Activated B cell treated with CpG ODN at 0.5 μM for 24 hours (primary cell): Measurements from ENCODE around the gene TRIM29. TPM values are rescaled to one million over a fixed set of nuclear protein-coding genes. Genes with fewer than 3 reads are reported as not detected.

Source experiments
- ATAC-seq: fragments of 200-7000 bp; cut with Tn5 transposase; one replicate; pipeline ENCODE4 v1.10.0; 2021; ENCODE audit warnings: low read depth, mild to moderate bottlenecking, moderate library complexity
- CTCF ChIA-PET: fragments of 350-600 bp; sonication (Branson Sonifier 250); formaldehyde crosslinking; loops from one replicate; lab custom pipeline; 2021; ENCODE audit warnings: antibody characterized with exemption; lab: Charles Lee
- POLR2A ChIA-PET: fragments of 350-600 bp; sonication (Branson Sonifier 250); formaldehyde crosslinking; loops from one replicate; lab custom pipeline; 2021; ENCODE audit warnings: antibody characterized with exemption; lab: Charles Lee
- DNase-seq: peaks from one replicate; pipeline ENCODE4 v3.0.0; 2022
- H3K27ac Mint-ChIP-seq: one replicate; pipeline ENCODE4 v1.8.0; 2020; ENCODE audit warnings: mixed read lengths
- H3K27me3 Mint-ChIP-seq: one replicate; pipeline ENCODE4 v1.8.0; 2021; ENCODE audit warnings: mixed read lengths
- H3K36me3 Mint-ChIP-seq: one replicate; pipeline ENCODE4 v1.8.0; 2021; ENCODE audit warnings: low read depth, mixed read lengths
- H3K4me1 Mint-ChIP-seq: one replicate; pipeline ENCODE4 v1.8.0; 2021; ENCODE audit warnings: mixed read lengths
- H3K4me3 Mint-ChIP-seq: one replicate; pipeline ENCODE4 v1.8.0; 2020; ENCODE audit warnings: mild to moderate bottlenecking, mixed read lengths
- H3K9me3 Mint-ChIP-seq: one replicate; pipeline ENCODE4 v1.8.0; 2020; ENCODE audit warnings: mixed read lengths
- intact Hi-C: fragments of 100-400 bp; cut with micrococcal nuclease; formaldehyde crosslinking; loops from one replicate; pipeline ENCODE4 v1.15.1; 2024
- total RNA-seq: library from RNA; stranded (reverse); gene quantifications from 2 replicates; pipeline ENCODE4 v1.2.3, GENCODE V29; 2022
- TF ChIP-seq, protein P1 (sequence below): fragments of 200-600 bp; IDR thresholded peaks from one replicate; pipeline ENCODE4 v1.8.0; 2022; ENCODE audit warnings: antibody characterized with exemption, mild to moderate bottlenecking

Gene TRIM29
- total RNA-seq, 1 donor from 2014 or later = not detected

DNA sequence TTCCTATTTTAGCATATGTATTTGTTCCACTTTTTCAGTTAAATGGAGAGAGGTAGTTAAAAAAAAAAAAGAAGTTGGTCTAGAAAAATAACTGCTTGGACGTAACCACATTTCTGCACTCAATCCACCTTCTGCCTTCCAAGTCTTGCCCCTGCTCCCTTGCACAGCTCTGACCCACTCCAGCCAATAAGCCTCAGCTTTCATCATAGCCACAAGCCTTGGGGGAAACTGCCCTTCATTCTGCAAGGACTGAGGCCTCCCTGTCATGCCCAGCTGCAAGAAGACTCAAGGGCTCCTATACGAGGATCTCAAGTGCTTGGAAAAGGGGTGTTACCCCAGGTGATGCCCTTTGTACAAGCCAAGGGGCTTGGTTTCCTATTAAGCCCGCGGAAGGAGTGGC is 37.0 kb upstream of the TRIM29 start:
- Mint-ChIP-seq H3K27ac (no peak overlapping the region), H3K4me1 (peaks cover 4% of the 10 kb centered on the region), H3K36me3 (no peaks in the 10 kb centered on the region), H3K4me3 (no peak overlapping the region), H3K27me3 (peaks cover 41% of the 10 kb centered on the region), H3K9me3 (no peaks in the 10 kb centered on the region)
- TF ChIP-seq, protein P1, sequence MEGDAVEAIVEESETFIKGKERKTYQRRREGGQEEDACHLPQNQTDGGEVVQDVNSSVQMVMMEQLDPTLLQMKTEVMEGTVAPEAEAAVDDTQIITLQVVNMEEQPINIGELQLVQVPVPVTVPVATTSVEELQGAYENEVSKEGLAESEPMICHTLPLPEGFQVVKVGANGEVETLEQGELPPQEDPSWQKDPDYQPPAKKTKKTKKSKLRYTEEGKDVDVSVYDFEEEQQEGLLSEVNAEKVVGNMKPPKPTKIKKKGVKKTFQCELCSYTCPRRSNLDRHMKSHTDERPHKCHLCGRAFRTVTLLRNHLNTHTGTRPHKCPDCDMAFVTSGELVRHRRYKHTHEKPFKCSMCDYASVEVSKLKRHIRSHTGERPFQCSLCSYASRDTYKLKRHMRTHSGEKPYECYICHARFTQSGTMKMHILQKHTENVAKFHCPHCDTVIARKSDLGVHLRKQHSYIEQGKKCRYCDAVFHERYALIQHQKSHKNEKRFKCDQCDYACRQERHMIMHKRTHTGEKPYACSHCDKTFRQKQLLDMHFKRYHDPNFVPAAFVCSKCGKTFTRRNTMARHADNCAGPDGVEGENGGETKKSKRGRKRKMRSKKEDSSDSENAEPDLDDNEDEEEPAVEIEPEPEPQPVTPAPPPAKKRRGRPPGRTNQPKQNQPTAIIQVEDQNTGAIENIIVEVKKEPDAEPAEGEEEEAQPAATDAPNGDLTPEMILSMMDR = no peak
- intact Hi-C loops = no loop called here
- no peak for ATAC-seq
- DNase-seq = no peak
- ChIA-PET CTCF (no interaction called here), POLR2A (no interaction called here)

DNA sequence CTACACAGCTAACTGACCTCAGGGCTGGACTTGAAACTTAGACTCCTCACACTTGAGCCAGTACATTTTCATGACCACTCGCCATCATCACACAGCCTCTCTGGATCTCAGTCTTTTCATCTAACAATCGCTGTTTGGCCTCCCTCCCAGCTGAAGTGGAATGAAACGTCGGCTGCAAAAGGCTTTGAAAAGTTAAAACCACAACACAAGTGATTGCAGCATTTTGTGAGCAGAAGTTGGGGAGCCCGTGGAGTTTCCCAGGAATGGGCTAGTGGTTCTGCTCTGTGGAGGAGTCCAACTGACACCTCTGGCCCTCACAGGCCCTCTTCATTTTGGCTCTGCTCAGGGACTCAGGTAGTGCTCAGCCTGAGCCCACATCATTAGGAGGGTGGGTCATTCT is 35.9 kb upstream of the TRIM29 start:
- H3K4me3 Mint-ChIP-seq = no peak overlapping the region
- ATAC-seq (no peak), DNase-seq (no peak)
- ChIA-PET POLR2A (no interaction called here), CTCF (no interaction called here)
- no peaks in the 10 kb centered on the region for H3K9me3 Mint-ChIP-seq
- H3K4me1 Mint-ChIP-seq = peaks cover 8% of the 10 kb centered on the region
- peaks cover 46% of the 10 kb centered on the region for H3K27me3 Mint-ChIP-seq
- intact Hi-C loops = no loop called here
- TF ChIP-seq, protein P1 = no peak
- H3K27ac Mint-ChIP-seq = no peak overlapping the region
- no peaks in the 10 kb centered on the region for H3K36me3 Mint-ChIP-seq

DNA sequence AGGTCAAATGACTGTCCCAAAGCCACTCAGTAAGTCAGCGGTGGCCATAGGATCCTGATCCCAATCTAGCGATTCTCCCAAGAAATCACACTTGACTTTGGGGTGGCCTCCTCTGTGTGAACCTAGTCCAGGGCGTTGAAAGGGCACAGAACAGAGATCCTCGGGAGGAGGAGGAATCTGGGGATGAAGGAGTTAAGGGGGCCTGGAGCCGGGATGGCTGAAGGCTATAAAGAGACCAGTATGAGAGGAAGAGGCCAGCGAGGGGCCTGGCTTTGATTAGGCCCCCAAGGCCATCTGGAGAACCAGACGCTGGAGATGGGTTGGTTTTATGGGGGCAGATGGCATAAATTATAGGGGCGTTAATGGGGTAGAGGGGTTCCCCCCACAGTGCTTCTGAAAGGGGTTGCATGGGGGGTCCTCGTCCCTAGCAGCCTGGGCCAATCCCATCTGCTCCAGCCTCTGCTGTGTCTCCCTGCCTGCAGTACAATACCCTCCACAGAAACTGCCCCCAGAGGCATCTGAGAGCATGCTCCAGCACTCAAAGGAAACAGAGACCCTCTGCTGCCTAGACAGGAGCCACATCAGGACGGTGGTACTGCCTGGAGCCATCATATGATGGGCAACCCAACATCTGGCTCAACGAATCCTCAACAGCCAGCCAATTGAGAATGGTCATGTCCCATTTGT is 35.2 kb upstream of the TRIM29 start:
- H3K27ac Mint-ChIP-seq = no peak overlapping the region
- ChIA-PET POLR2A (no interaction called here), CTCF (interaction anchor here (1.5 kb wide), 1 partner anchor 130 kb away, joined by 6 read pairs; no protein-coding TSS in a partner anchor)
- DNase-seq (no peak), ATAC-seq (no peak)
- H3K9me3 Mint-ChIP-seq = no peaks in the 10 kb centered on the region
- intact Hi-C loops = no loop called here
- TF ChIP-seq, protein P1 = no peak
- no peaks in the 10 kb centered on the region for H3K36me3 Mint-ChIP-seq
- H3K27me3 Mint-ChIP-seq = peaks cover 52% of the 10 kb centered on the region
- no peak overlapping the region for H3K4me3 Mint-ChIP-seq
- peaks cover 12% of the 10 kb centered on the region for H3K4me1 Mint-ChIP-seq

DNA sequence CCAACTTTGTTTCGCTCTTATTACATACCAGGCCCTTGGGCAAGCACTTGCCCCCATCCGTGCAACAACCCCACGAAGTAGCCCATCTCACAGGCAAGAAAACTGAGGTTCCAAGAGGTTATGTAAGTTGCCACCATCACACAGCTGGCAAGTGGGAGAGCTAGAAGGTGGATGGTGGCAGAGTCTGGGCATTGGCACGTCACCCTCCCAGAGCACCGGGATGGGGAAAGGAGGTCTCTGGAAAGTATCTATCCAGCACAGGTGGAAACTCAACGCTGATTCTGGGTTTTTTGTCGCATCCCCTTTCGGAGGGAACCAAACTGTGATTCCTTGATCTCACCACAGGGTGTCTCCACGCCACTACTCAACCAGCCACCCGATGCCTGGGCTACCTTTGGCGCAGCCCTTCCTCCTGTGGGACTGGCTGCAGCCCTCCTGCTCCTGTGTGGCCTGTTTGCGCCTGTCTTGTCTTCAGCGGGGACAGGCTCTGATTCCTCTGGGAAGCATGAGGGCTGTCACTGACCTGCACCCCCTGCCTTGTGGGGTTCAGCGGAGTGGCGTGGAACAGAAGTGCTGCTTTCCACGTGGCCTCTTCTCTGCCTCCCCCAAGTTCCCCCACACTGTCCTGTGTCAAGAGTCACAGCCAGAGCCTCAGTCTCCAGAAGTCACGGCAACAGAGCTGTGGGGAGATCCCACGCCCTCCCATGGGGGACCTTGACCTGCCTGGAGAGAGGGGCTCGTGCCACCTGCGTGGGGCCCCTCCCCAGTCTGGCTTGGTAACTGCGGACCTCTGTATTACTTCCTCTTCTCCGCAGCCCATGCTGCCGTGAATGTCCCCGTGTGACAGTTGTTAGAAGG is 34.4 kb upstream of the TRIM29 start:
- peak; percentile 54 for ATAC-seq
- DNase-seq = peak; percentile 10
- ChIA-PET POLR2A (no interaction called here), CTCF (interaction anchor here (1.5 kb wide), 1 partner anchor 131 kb away, joined by 6 read pairs; no protein-coding TSS in a partner anchor)
- Mint-ChIP-seq H3K27me3 (peaks cover 61% of the 10 kb centered on the region), H3K9me3 (no peaks in the 10 kb centered on the region), H3K36me3 (no peaks in the 10 kb centered on the region), H3K4me1 (peaks cover 12% of the 10 kb centered on the region), H3K4me3 (no peak overlapping the region), H3K27ac (no peak overlapping the region)
- intact Hi-C loops = loop anchor here (1.0 kb wide), 1 partner anchor 131 kb away; no protein-coding TSS in a partner anchor
- TF ChIP-seq, protein P1 = no peak

- no peak overlapping the region for H3K27ac Mint-ChIP-seq
- H3K4me1 Mint-ChIP-seq = peaks cover 12% of the 10 kb centered on the region
- TF ChIP-seq, protein P1 = no peak
- intact Hi-C loops = no loop called here
- DNase-seq (no peak), ATAC-seq (no peak)
- H3K27me3 Mint-ChIP-seq = peaks cover 72% of the 10 kb centered on the region
- peaks cover 9% of the 10 kb centered on the region for H3K9me3 Mint-ChIP-seq
- POLR2A ChIA-PET = no interaction called here
- CTCF ChIA-PET = interaction anchor here (1.8 kb wide), 1 partner anchor 132 kb away, joined by 5 read pairs; no protein-coding TSS in a partner anchor
- no peaks in the 10 kb centered on the region for H3K36me3 Mint-ChIP-seq
- no peak overlapping the region for H3K4me3 Mint-ChIP-seq
These were observed 32.9 kb upstream of the TRIM29 start for GRCh38 chr11:120170741-120171261.
